ENCODE results near the gene PEF1.

- TF ChIP-seq EGR1 (IDR thresholded peaks at IDR 0.05) (no peak), REST (IDR thresholded peaks at IDR 0.05; ENCODE audit: low read depth) (no peak), CEBPB (IDR thresholded peaks at IDR 0.05) (no peak), ZBTB7A (IDR thresholded peaks at IDR 0.05; ENCODE audit: low read depth) (no peak), TAF1 (IDR thresholded peaks at IDR 0.05; ENCODE audit: low read depth) (no peak)
- TF ChIP-seq, protein P1, sequence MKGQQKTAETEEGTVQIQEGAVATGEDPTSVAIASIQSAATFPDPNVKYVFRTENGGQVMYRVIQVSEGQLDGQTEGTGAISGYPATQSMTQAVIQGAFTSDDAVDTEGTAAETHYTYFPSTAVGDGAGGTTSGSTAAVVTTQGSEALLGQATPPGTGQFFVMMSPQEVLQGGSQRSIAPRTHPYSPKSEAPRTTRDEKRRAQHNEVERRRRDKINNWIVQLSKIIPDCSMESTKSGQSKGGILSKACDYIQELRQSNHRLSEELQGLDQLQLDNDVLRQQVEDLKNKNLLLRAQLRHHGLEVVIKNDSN (IDR thresholded peaks at IDR 0.05) = no peak
Measured at GRCh38 chr1:31585736-31586365, 58.8 kb downstream of the PEF1 start.
